Right lobe of liver (tissue), 4 donors: Measurements from ENCODE around the gene ADCY3.

Experiments used
- CTCF ChIP-seq, 4 donors: fragments of 200-600 bp in 3 of 4; fragments of 450-650 bp in 1 of 4; IDR thresholded peaks; one replicate each; pipeline versions ENCODE4 v1.5.1 to v1.8.0; 2016 to 2022; ENCODE audit warnings: antibody characterized with exemption in 4 of 4, mild to moderate bottlenecking in 2 of 4
- POLR2A ChIP-seq: fragments of 450-650 bp; IDR thresholded peaks from one replicate; pipeline ENCODE4 v1.6.1; 2017; ENCODE audit warnings: antibody characterized with exemption, mild to moderate bottlenecking
- donor health status: DM: no; HTN: no; CAD: no.
- donor health status: DM: no; HTN: no; CAD: no.
- donor health status: DM: no; HTN: yes; CAD: no.

GRCh38 chr2:24832521-24832920 lies 87.5 kb downstream of the ADCY3 start:
- TF ChIP-seq CTCF (IDR thresholded peaks at IDR 0.05): no peak
- no peak for TF ChIP-seq POLR2A
